HG03064 (cell line): Measurements from ENCODE around the gene ANKK1.

Source experiments
- ATAC-seq: cut with Tn5 transposase; IDR thresholded peaks from one replicate; pipeline ENCODE4 v1.9.1; 2021; ENCODE audit warnings: low read depth; ENCODE audit not compliant: unreplicated experiment

ANKK1 gene

GRCh38 chr11:113449743-113450142 is 62.2 kb downstream of the ANKK1 start:
- ATAC-seq: no peak
